ENCODE results near the gene QKI.

Gene QKI

DNA sequence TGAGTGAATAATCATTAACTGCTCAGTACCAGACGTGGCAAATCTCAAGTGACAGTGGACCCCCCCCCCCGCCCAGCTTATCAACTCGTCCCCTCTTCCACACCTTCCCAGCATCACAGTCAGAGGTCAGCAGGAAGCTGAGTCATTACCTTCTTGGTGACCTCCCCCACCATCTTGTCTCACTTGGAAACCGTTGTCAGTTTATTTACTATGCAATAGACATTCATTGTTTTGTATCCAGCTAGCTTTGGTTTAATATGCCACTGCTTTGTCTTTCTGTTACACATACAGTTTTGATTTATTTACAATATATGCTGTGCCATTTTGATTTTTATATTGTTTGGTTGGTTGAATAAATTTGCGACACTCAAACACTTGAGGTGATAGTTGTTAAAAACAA, 158.1 kb downstream of the QKI start:
- H3K27ac ChIP-seq (replicated peaks; ENCODE audit: low read length) = no peak overlapping the region
- DNase-seq (ENCODE audit: low spot score) = no peak
- no peak overlapping the region for H2BK120ac ChIP-seq (ENCODE audit: low read depth, low read length)
- peaks cover 2 to 56% of the 10 kb centered on the region in 2 donors for H3K9me3 ChIP-seq (replicated peaks in 1 of 2; ENCODE audit: control insufficient read depth in 2 of 2, insufficient read depth in 1 of 2, low read depth in 1 of 2, low read length in 2 of 2)
- no peaks in the 10 kb centered on the region for H3K27me3 ChIP-seq (ENCODE audit: control insufficient read depth in 3 of 3, insufficient read depth in 3 of 3, low read depth in 1 of 3, low read length in 3 of 3)
- no peak overlapping the region for H3K9ac ChIP-seq (ENCODE audit: low read depth, low read length, poor library complexity)
- H3K4me3 ChIP-seq (ENCODE audit: low read length in 2 of 2) = no peak overlapping the region
- no peak overlapping the region for H3K4me2 ChIP-seq (ENCODE audit: insufficient read depth, low read length, poor library complexity, severe bottlenecking)
- H3K23ac ChIP-seq (ENCODE audit: low read depth, low read length, poor library complexity) = no peak overlapping the region
- H3K4ac ChIP-seq (ENCODE audit: low read length) = no peak overlapping the region
- no peak overlapping the region for H3K14ac ChIP-seq (ENCODE audit: low read length)
- peaks cover 6 to 99% of the 10 kb centered on the region in 2 donors for H3K36me3 ChIP-seq (replicated peaks in 1 of 2; ENCODE audit: control insufficient read depth in 2 of 2, insufficient read depth in 2 of 2, low read length in 2 of 2)
- no peak overlapping the region for H2AFZ ChIP-seq (ENCODE audit: low read length)
- H2AK5ac ChIP-seq (ENCODE audit: low read depth, low read length) = no peak overlapping the region
- H2BK5ac ChIP-seq (ENCODE audit: low read length) = no peak overlapping the region
- H3K18ac ChIP-seq (ENCODE audit: low read length) = no peak overlapping the region
- H3K79me1 ChIP-seq (ENCODE audit: low read depth, low read length) = no peaks in the 10 kb centered on the region
- H4K91ac ChIP-seq (ENCODE audit: low read depth, low read length, poor library complexity) = no peak overlapping the region
- no CpG with 5 or more reads among the region's 5 CpGs for WGBS, 2 donors (ENCODE audit: extremely low coverage in 2 of 2, insufficient read length in 2 of 2, insufficient replicate concordance in 1 of 2)
- H2BK15ac ChIP-seq (ENCODE audit: low read length) = no peak overlapping the region
- H2BK12ac ChIP-seq (ENCODE audit: low read length) = no peak overlapping the region
- peaks cover 3 to 4% of the 10 kb centered on the region in 2 donors for H3K4me1 ChIP-seq (ENCODE audit: control insufficient read depth in 2 of 2, insufficient read depth in 1 of 2, low read depth in 1 of 2, low read length in 2 of 2)
- H4K8ac ChIP-seq (ENCODE audit: low read depth, low read length) = no peak overlapping the region

DNA sequence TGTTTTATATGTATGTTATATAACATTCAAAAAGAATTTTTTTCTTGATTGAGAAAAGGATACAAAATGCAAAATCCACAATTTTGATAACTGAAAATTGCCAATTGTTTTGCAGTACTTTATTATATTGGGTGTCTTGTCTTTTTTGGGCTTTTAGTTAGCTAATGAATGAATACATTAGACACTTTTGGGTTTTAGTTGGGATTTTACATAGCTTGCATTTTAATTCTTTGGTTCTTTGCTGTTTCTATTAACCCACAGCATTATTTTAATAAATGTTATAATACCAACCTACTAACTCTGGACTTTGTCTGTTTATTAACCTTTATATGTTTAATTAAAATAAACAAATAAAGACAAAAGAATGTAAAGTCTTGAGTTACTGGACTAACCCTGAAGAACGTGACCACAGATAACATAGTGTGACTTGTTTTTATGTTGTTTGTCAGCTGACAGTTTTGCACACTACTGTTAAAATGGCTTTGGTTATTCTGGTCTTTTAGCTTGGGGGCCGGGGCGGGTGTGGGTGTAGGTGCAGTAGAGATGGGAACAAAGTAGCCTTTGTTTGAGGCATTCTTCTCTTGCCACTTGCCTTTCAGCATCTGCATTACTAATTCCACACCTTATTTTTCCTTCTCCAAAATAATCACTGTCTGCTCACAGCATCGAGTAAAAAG, 159.1 kb downstream of the QKI start:
- peaks cover 6 to 91% of the 10 kb centered on the region in 2 donors for H3K36me3 ChIP-seq (replicated peaks in 1 of 2; ENCODE audit: control insufficient read depth in 2 of 2, insufficient read depth in 2 of 2, low read length in 2 of 2)
- DNase-seq (ENCODE audit: low spot score) = no peak

DNA sequence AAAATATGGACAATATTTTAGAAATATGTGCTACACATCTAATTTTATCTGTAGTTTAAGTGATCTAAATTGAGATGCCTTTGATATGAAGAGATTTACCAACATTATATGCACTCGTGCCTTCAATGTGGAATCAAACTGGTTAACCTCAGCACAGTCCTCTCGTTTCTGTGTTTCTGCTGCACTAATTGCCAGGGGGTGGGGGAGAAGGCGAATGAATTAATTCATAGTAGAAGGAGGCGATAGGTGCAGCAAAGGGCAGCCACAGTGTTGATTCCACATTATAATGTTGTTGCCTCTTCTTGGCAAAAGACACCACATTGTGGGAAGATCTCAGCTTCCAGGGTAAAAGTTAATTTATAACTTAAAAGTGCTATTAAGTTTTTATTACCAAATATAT, 161.6 kb downstream of the QKI start:
- Histone ChIP-seq H3K4me2 (ENCODE audit: insufficient read depth, low read length, poor library complexity, severe bottlenecking) (no peak overlapping the region), H3K14ac (ENCODE audit: low read length) (no peak overlapping the region), H2AFZ (ENCODE audit: low read length) (no peak overlapping the region), H4K91ac (ENCODE audit: low read depth, low read length, poor library complexity) (no peak overlapping the region), H2BK120ac (ENCODE audit: low read depth, low read length) (no peak overlapping the region), H3K4me3 (ENCODE audit: low read length in 2 of 2) (no peak overlapping the region), H3K4ac (ENCODE audit: low read length) (no peak overlapping the region), H2BK12ac (ENCODE audit: low read length) (no peak overlapping the region), H3K18ac (ENCODE audit: low read length) (no peak overlapping the region), H3K36me3 (replicated peaks in 1 of 2; ENCODE audit: control insufficient read depth in 2 of 2, insufficient read depth in 2 of 2, low read length in 2 of 2) (peaks cover under 1 to 67% of the 10 kb centered on the region in 2 donors), H2BK15ac (ENCODE audit: low read length) (no peak overlapping the region), H2BK5ac (ENCODE audit: low read length) (no peak overlapping the region), H4K8ac (ENCODE audit: low read depth, low read length) (no peak overlapping the region), H3K23ac (ENCODE audit: low read depth, low read length, poor library complexity) (no peak overlapping the region), H3K79me1 (ENCODE audit: low read depth, low read length) (no peaks in the 10 kb centered on the region), H3K9ac (ENCODE audit: low read depth, low read length, poor library complexity) (no peak overlapping the region), H3K4me1 (ENCODE audit: control insufficient read depth in 2 of 2, insufficient read depth in 1 of 2, low read depth in 1 of 2, low read length in 2 of 2) (peaks cover 6 to 14% of the 10 kb centered on the region in 2 donors), H3K27ac (replicated peaks; ENCODE audit: low read length) (no peak overlapping the region), H2AK5ac (ENCODE audit: low read depth, low read length) (no peak overlapping the region), H3K27me3 (ENCODE audit: control insufficient read depth in 3 of 3, insufficient read depth in 3 of 3, low read depth in 1 of 3, low read length in 3 of 3) (no peaks in the 10 kb centered on the region), H3K9me3 (replicated peaks in 1 of 2; ENCODE audit: control insufficient read depth in 2 of 2, insufficient read depth in 1 of 2, low read depth in 1 of 2, low read length in 2 of 2) (peaks cover 0 to 29% of the 10 kb centered on the region in 2 donors)
- no CpG with 5 or more reads among the region's 4 CpGs for WGBS, 2 donors (ENCODE audit: extremely low coverage in 2 of 2, insufficient read length in 2 of 2, insufficient replicate concordance in 1 of 2)
- DNase-seq (ENCODE audit: low spot score) = no peak

More for the DNA sequence above, 159.1 kb downstream of the QKI start:
- WGBS, 2 donors (ENCODE audit: extremely low coverage in 2 of 2, insufficient read length in 2 of 2, insufficient replicate concordance in 1 of 2) = no CpG with 5 or more reads among the region's 4 CpGs
- H4K91ac ChIP-seq (ENCODE audit: low read depth, low read length, poor library complexity) = no peak overlapping the region
- H3K4me3 ChIP-seq (ENCODE audit: low read length in 2 of 2) = no peak overlapping the region
- no peak overlapping the region for H3K4me2 ChIP-seq (ENCODE audit: insufficient read depth, low read length, poor library complexity, severe bottlenecking)
- H3K23ac ChIP-seq (ENCODE audit: low read depth, low read length, poor library complexity) = no peak overlapping the region
- H3K79me1 ChIP-seq (ENCODE audit: low read depth, low read length) = no peaks in the 10 kb centered on the region
- H2AFZ ChIP-seq (ENCODE audit: low read length) = no peak overlapping the region
- no peak overlapping the region for H2BK15ac ChIP-seq (ENCODE audit: low read length)
- no peak overlapping the region for H3K18ac ChIP-seq (ENCODE audit: low read length)
- no peak overlapping the region for H4K8ac ChIP-seq (ENCODE audit: low read depth, low read length)
- H2BK120ac ChIP-seq (ENCODE audit: low read depth, low read length) = no peak overlapping the region
- no peak overlapping the region for H2BK12ac ChIP-seq (ENCODE audit: low read length)
- no peak overlapping the region for H2AK5ac ChIP-seq (ENCODE audit: low read depth, low read length)
- H3K4me1 ChIP-seq (ENCODE audit: control insufficient read depth in 2 of 2, insufficient read depth in 1 of 2, low read depth in 1 of 2, low read length in 2 of 2) = peaks cover 3 to 6% of the 10 kb centered on the region in 2 donors
- no peak overlapping the region for H3K27ac ChIP-seq (replicated peaks; ENCODE audit: low read length)
- no peak overlapping the region for H3K14ac ChIP-seq (ENCODE audit: low read length)
- no peak overlapping the region for H2BK5ac ChIP-seq (ENCODE audit: low read length)
- peaks cover 2 to 52% of the 10 kb centered on the region in 2 donors for H3K9me3 ChIP-seq (replicated peaks in 1 of 2; ENCODE audit: control insufficient read depth in 2 of 2, insufficient read depth in 1 of 2, low read depth in 1 of 2, low read length in 2 of 2)
- H3K9ac ChIP-seq (ENCODE audit: low read depth, low read length, poor library complexity) = no peak overlapping the region
- no peak overlapping the region for H3K4ac ChIP-seq (ENCODE audit: low read length)
- no peaks in the 10 kb centered on the region for H3K27me3 ChIP-seq (ENCODE audit: control insufficient read depth in 3 of 3, insufficient read depth in 3 of 3, low read depth in 1 of 3, low read length in 3 of 3)

- Histone ChIP-seq H4K8ac (ENCODE audit: low read depth, low read length) (no peak overlapping the region), H2BK120ac (ENCODE audit: low read depth, low read length) (no peak overlapping the region), H2BK15ac (ENCODE audit: low read length) (no peak overlapping the region), H3K9me3 (replicated peaks in 1 of 2; ENCODE audit: control insufficient read depth in 2 of 2, insufficient read depth in 1 of 2, low read depth in 1 of 2, low read length in 2 of 2) (peaks cover 0 to 16% of the 10 kb centered on the region in 2 donors), H2BK5ac (ENCODE audit: low read length) (no peak overlapping the region), H3K18ac (ENCODE audit: low read length) (no peak overlapping the region), H3K23ac (ENCODE audit: low read depth, low read length, poor library complexity) (no peak overlapping the region), H3K4ac (ENCODE audit: low read length) (no peak overlapping the region), H2AFZ (ENCODE audit: low read length) (no peak overlapping the region), H3K27me3 (ENCODE audit: control insufficient read depth in 3 of 3, insufficient read depth in 3 of 3, low read depth in 1 of 3, low read length in 3 of 3) (no peaks in the 10 kb centered on the region), H2BK12ac (ENCODE audit: low read length) (no peak overlapping the region), H3K9ac (ENCODE audit: low read depth, low read length, poor library complexity) (no peak overlapping the region), H3K4me2 (ENCODE audit: insufficient read depth, low read length, poor library complexity, severe bottlenecking) (no peak overlapping the region), H3K14ac (ENCODE audit: low read length) (no peak overlapping the region), H3K4me1 (ENCODE audit: control insufficient read depth in 2 of 2, insufficient read depth in 1 of 2, low read depth in 1 of 2, low read length in 2 of 2) (peaks cover 6 to 10% of the 10 kb centered on the region in 2 donors), H3K79me1 (ENCODE audit: low read depth, low read length) (no peaks in the 10 kb centered on the region), H2AK5ac (ENCODE audit: low read depth, low read length) (no peak overlapping the region), H3K4me3 (ENCODE audit: low read length in 2 of 2) (no peak overlapping the region), H4K91ac (ENCODE audit: low read depth, low read length, poor library complexity) (no peak overlapping the region), H3K36me3 (replicated peaks in 1 of 2; ENCODE audit: control insufficient read depth in 2 of 2, insufficient read depth in 2 of 2, low read length in 2 of 2) (peaks cover 0 to 54% of the 10 kb centered on the region in 2 donors), H3K27ac (replicated peaks; ENCODE audit: low read length) (no peak overlapping the region)
- no peak for DNase-seq (ENCODE audit: low spot score)
- WGBS, 2 donors (ENCODE audit: extremely low coverage in 2 of 2, insufficient read length in 2 of 2, insufficient replicate concordance in 1 of 2) = no CpG with 5 or more reads among the region's 3 CpGs
Measured at GRCh38 chr6:163577404-163577803, 162.9 kb downstream of the QKI start.

Data from neuronal stem cell (in vitro differentiated cells).